K562 (cell line): ENCODE data around the gene ZNF487. TPM values are rescaled to one million over a fixed set of nuclear protein-coding genes. Genes with fewer than 3 reads are reported as not detected.
"Not testable (repeated sequence)": the region's sequence is repeated elsewhere in the genome, so short reads cannot be mapped to it uniquely, and the experiment has no call there.

ENCODE experiments used
- ATAC-seq: fragments of 200-7000 bp; cut with Tn5 transposase; 3 replicates; pipeline ENCODE4 v1.9.1; 2020; ENCODE audit warnings: moderate library complexity
- BruUV-seq: library from RNA; stranded (reverse); fragments of 400-500 nt; replicated peaks from 2 replicates; lab custom pipeline; 2021; lab: Mats Ljungman, UMichigan
- CTCF ChIA-PET: fragments of 300-600 bp; formaldehyde crosslinking; extraction: SDS; loops from one replicate; lab custom pipeline; 2021; ENCODE audit warnings: low intra/inter-chr PET ratio; lab: Yijun Ruan, JAX
- POLR2A ChIA-PET: fragments of 300-600, 350-650 bp; sonication (Branson Sonifier 250); formaldehyde crosslinking; extraction: SDS; loops from one replicate; lab custom pipeline; 2021; ENCODE audit warnings: antibody characterized with exemption, inconsistent platforms; lab: Yijun Ruan, JAX
- DNase-seq, 4 experiments: peaks; one replicate each; pipeline versions ENCODE4 v3.0.0 to v3.0.0-alpha.2; 2011 to 2018; ENCODE audit warnings: low spot score in 3 of 4, mixed read lengths in 3 of 4; ENCODE audit errors: extremely low read depth in 1 of 4
- FAIRE-seq: peaks from 2 replicates; lab custom pipeline; 2011; peaks lifted over from hg19 to GRCh38; lab: Jason Lieb, UNC
- H2AFZ ChIP-seq: 2 replicates; pipeline ENCODE4 v1.6.0; 2011; ENCODE audit warnings: low read depth, low read length, control low read depth, inconsistent platforms
- H3K27ac ChIP-seq: fragments of 200-600 bp; 3 replicates; pipeline ENCODE4 v1.8.0; 2011; ENCODE audit warnings: low read depth, mild to moderate bottlenecking, control low read depth, inconsistent platforms, low read length, moderate library complexity, mixed read lengths; ENCODE audit errors: extremely low read depth
- H3K27me3 ChIP-seq, 2 experiments: fragments of 300-600 bp in 1 of 2; 2 replicates in 1 of 2; 3 replicates in 1 of 2; pipeline versions ENCODE4 v1.6.0 to v1.8.0; 2011; ENCODE audit warnings: inconsistent platforms in 2 of 2, low read length in 2 of 2, mild to moderate bottlenecking in 1 of 2, mixed read lengths in 1 of 2, moderate library complexity in 1 of 2; ENCODE audit not compliant: control insufficient read depth in 2 of 2, insufficient read depth in 2 of 2
- H3K36me3 ChIP-seq: fragments of 300-600 bp; 3 replicates; pipeline ENCODE4 v1.8.0; 2011; ENCODE audit warnings: mild to moderate bottlenecking, low read length, inconsistent platforms; ENCODE audit not compliant: control insufficient read depth, insufficient read depth
- H3K4me1 ChIP-seq, 2 experiments: fragments of 200-600 bp in 1 of 2; replicated peaks in 1 of 2; 2 replicates in 1 of 2; 3 replicates in 1 of 2; pipeline versions ENCODE4 v1.5.1 to v1.8.0; 2011; ENCODE audit warnings: inconsistent platforms in 2 of 2, low read length in 2 of 2, mild to moderate bottlenecking in 1 of 2, mixed read lengths in 1 of 2, moderate library complexity in 1 of 2; ENCODE audit not compliant: control insufficient read depth in 2 of 2, insufficient read depth in 2 of 2
- H3K4me2 ChIP-seq: 2 replicates; pipeline ENCODE4 v1.6.1; 2011; ENCODE audit warnings: low read length, control low read depth, inconsistent platforms, mixed read lengths; ENCODE audit not compliant: insufficient read depth
- H3K4me3 ChIP-seq: fragments of 200-600 bp; sonication (generic), shearing (Covaris generic); 2 replicates; pipeline ENCODE4 v1.5.1; 2016; ENCODE audit warnings: control low read depth, inconsistent platforms
- H3K79me2 ChIP-seq: fragments of 200-600 bp; 3 replicates; pipeline ENCODE4 v1.8.0; 2011; ENCODE audit warnings: low read length, inconsistent platforms; ENCODE audit not compliant: control insufficient read depth, insufficient read depth
- H3K9ac ChIP-seq, 2 experiments: 2 replicates each; pipeline versions ENCODE4 v1.6.0 to v1.6.1; 2011; ENCODE audit warnings: low read depth in 2 of 2, low read length in 2 of 2, control low read depth in 1 of 2, inconsistent platforms in 1 of 2, mild to moderate bottlenecking in 1 of 2, mixed read lengths in 1 of 2; ENCODE audit not compliant: insufficient read depth in 1 of 2
- H3K9me1 ChIP-seq: one replicate; pipeline ENCODE4 v1.6.0; 2011; ENCODE audit warnings: inconsistent platforms, mild to moderate bottlenecking, low read length, moderate library complexity; ENCODE audit not compliant: control insufficient read depth, insufficient read depth
- H3K9me3 ChIP-seq: replicated peaks from 2 replicates; pipeline ENCODE4 v1.5.1; 2011; ENCODE audit warnings: low read depth, low read length, inconsistent platforms; ENCODE audit not compliant: control insufficient read depth, insufficient read depth
- H4K20me1 ChIP-seq: replicated peaks from 2 replicates; pipeline ENCODE4 v1.6.1; 2011; ENCODE audit warnings: low read length, inconsistent platforms, mixed read lengths; ENCODE audit not compliant: control insufficient read depth, insufficient read depth
- BRD4 ChIP-seq: fragments of 200-600 bp; sonication (generic); IDR thresholded peaks from 2 replicates; pipeline ENCODE4 v1.6.1; 2017; ENCODE audit warnings: inconsistent platforms
- HMGXB4 ChIP-seq: sonication (generic); formaldehyde crosslinking; IDR thresholded peaks from 2 replicates; pipeline ENCODE4 v1.8.1; 2023; ENCODE audit warnings: mild to moderate bottlenecking, missing genetic modification reagents
- MAZ ChIP-seq, 2 experiments: fragments of 450-650 bp in 1 of 2; sonication (generic) in 1 of 2; formaldehyde crosslinking; IDR thresholded peaks in 1 of 2; conservative IDR thresholded peaks in 1 of 2; 2 replicates each; pipeline versions ENCODE4 v1.4.0 to v1.5.0; 2020; ENCODE audit warnings: mild to moderate bottlenecking in 1 of 2, missing genetic modification reagents in 1 of 2
- POLR2A ChIP-seq: fragments of 450-650 bp; conservative IDR thresholded peaks from 2 replicates; pipeline ENCODE4 v1.6.1; 2016
- POLR2H ChIP-seq: IDR thresholded peaks from 2 replicates; pipeline ENCODE4 v1.6.1; 2016; ENCODE audit warnings: missing genetic modification characterization, low read depth, mild to moderate bottlenecking, control low read depth, missing compliant biosample characterization, moderate library complexity
- SUPT5H ChIP-seq: fragments of 450-650 bp; IDR thresholded peaks from 2 replicates; pipeline ENCODE4 v1.6.1; 2016
- TCF7 ChIP-seq: sonication (generic); IDR thresholded peaks from 2 replicates; pipeline ENCODE4 v1.6.1; 2016; ENCODE audit warnings: antibody characterized with exemption, borderline replicate concordance
- TEAD1 ChIP-seq, 2 experiments: fragments of 450-650 bp in 1 of 2; sonication (generic) in 1 of 2; formaldehyde crosslinking; IDR thresholded peaks; 2 replicates each; pipeline versions ENCODE4 v1.4.0 to v1.8.0; 2020 to 2022; ENCODE audit warnings: mild to moderate bottlenecking in 2 of 2, missing genetic modification reagents in 1 of 2
- USF2 ChIP-seq: sonication (generic); formaldehyde crosslinking; IDR thresholded peaks from 2 replicates; pipeline ENCODE4 v1.5.0; 2020; ENCODE audit warnings: missing genetic modification reagents
- XRCC3 ChIP-seq: fragments of 450-650 bp; IDR thresholded peaks from 2 replicates; pipeline ENCODE4 v1.6.1; 2017; ENCODE audit warnings: mild to moderate bottlenecking, moderate library complexity
- ZNF12 ChIP-seq: sonication (generic); formaldehyde crosslinking; IDR thresholded peaks from 2 replicates; pipeline ENCODE4 v1.4.0; 2020; ENCODE audit warnings: mild to moderate bottlenecking, missing genetic modification reagents
- ZNF668 ChIP-seq: fragments of 250-450 bp; sonication (Bioruptor Pico); IDR thresholded peaks from 2 replicates; pipeline ENCODE4 v1.8.0; 2022; ENCODE audit warnings: mild to moderate bottlenecking, inconsistent platforms
- WGBS: fragments of 100-300 bp; shearing (Covaris generic); methylation state at CpG from one replicate; pipeline ENCODE4 v1.1.6; 2016; ENCODE audit warnings: low coverage, mixed read lengths; ENCODE audit not compliant: insufficient coverage; ENCODE audit errors: missing lambda C conversion rate; 5-methylcytosine and 5-hydroxymethylcytosine counted together
- in situ Hi-C: fragments of 300-500 bp; cut with MboI; formaldehyde crosslinking; loops from 4 replicates; pipeline ENCODE4 v1.15.0; 2018; ENCODE audit warnings: inconsistent platforms, mixed read lengths
- intact Hi-C: fragments of 100-400 bp; cut with micrococcal nuclease; formaldehyde crosslinking; loops from 2 replicates; pipeline ENCODE4 v1.14.2; 2022
- polyA plus RNA-seq, 8 experiments: library from polyadenylated mRNA; depleted of rRNA in 4 of 8; stranded (reverse) in 5 of 8; unstranded in 3 of 8; fragments of >200 nt; fragmentation: Nextera tagmentation in 2 of 8; fragmentation: Illumina TruSeq in 1 of 8; extraction: Ambion mirVana in 2 of 8; extraction: Trizol in 1 of 8; gene quantifications; 2 replicates each; pipeline versions ENCODE4 v1.2.1 to v1.2.3, GENCODE V29; 2011 to 2014; ENCODE audit warnings: inconsistent platforms in 1 of 8, missing spikeins in 1 of 8
- total RNA-seq, 7 experiments: library from RNA; depleted of rRNA in 6 of 7; stranded (reverse); fragments of >200 nt in 6 of 7; fragmentation: Illumina TruSeq in 2 of 7; extraction: Trizol in 2 of 7; gene quantifications; 2 replicates each; pipeline versions ENCODE4 v1.2.1 to v1.2.3, GENCODE V29; 2011 to 2021; ENCODE audit warnings: low replicate concordance in 1 of 7

ZNF487 gene
- total and polyA plus RNA-seq, 9 of the 15 experiments (the other 6 are each of a cell fraction or from before 2014, with no cell fraction given): 1.9 to 6.5 (median 4.2) TPM

- BruUV-seq: not testable (repeated sequence)
- 92% methylated on average over 11 of the region's 11 CpGs for WGBS
- peak overlapping the region; percentile 34 for H3K27ac ChIP-seq
Observed at GRCh38 chr10:43393186-43393585, 43.7 kb upstream of the ZNF487 start.

GRCh38 chr10:43393606-43394360, 43.1 kb upstream of the ZNF487 start:
- FAIRE-seq (no peak), DNase-seq (peak in 1 of 4 experiments; percentile 14), ATAC-seq (no peak)
- in situ Hi-C loops: no loop called here
- 88% methylated on average over 3 of the region's 3 CpGs for WGBS
- Histone ChIP-seq H2AFZ (no peak overlapping the region), H3K27ac (peak overlapping the region; percentile 96; the same call in 2 of the 3 replicates), H3K79me2 (peaks cover 97% of the 10 kb centered on the region), H3K9me1 (peaks cover 4% of the 10 kb centered on the region), H3K9me3 (no peaks in the 10 kb centered on the region), H3K4me1 (peaks cover 49 to 58% of the 10 kb centered on the region in 2 experiments; a peak in 4 of 5 replicates), H3K4me3 (no peak overlapping the region), H4K20me1 (peaks cover 64% of the 10 kb centered on the region), H3K27me3 (no peaks in the 10 kb centered on the region), H3K9ac (peak overlapping the region in 1 of 2 experiments; percentile 96; a peak in 1 of 4 replicates), H3K36me3 (peaks cover 85% of the 10 kb centered on the region), H3K4me2 (peak overlapping the region; percentile 0; the same call in 1 of the 2 replicates)
- intact Hi-C loops: no loop called here
- ChIA-PET POLR2A (interaction anchor here (0.6 to 5.3 kb wide), 6 partner anchors 9 to 63 kb away, joined by 3 to 73 read pairs (median 4); no protein-coding TSS in a partner anchor), CTCF (interaction anchor here (0.7 kb wide), 1 partner anchor 155 kb away, joined by 3 read pairs; no protein-coding TSS in a partner anchor)
- no TSS peak for BruUV-seq
- TF ChIP-seq XRCC3 (no peak), ZNF12 (CRISPR knock-in tag) (no peak), USF2 (no peak), HMGXB4 (CRISPR knock-in tag) (0 out of 2 replicates have a peak, but pooled peaks have one; percentile 21), ZNF668 (no peak), POLR2H (tag) (no peak), TEAD1 (CRISPR knock-in tag; IDR thresholded peaks at IDR 0.05) (no peak), TCF7 (no peak), BRD4 (no peak), MAZ (CRISPR knock-in tag; conservative IDR thresholded peaks at IDR 0.05 in 1 of 2, IDR thresholded peaks at IDR 0.05 in 1 of 2) (no peak)

More at GRCh38 chr10:43393186-43393585, 43.7 kb upstream of the ZNF487 start:
- peaks cover 45 to 54% of the 10 kb centered on the region in 2 experiments; a peak in 4 of 5 replicates for H3K4me1 ChIP-seq
- H3K4me3 ChIP-seq, intact Hi-C loops, H3K4me2 ChIP-seq, FAIRE-seq, H3K27me3 ChIP-seq, DNase-seq, H3K9me3 ChIP-seq, in situ Hi-C loops, CTCF ChIA-PET, H3K9me1 ChIP-seq, H2AFZ ChIP-seq, ATAC-seq: not testable (repeated sequence)
- H3K9ac ChIP-seq: 0 out of 4 replicates have a peak overlapping the region, but pooled peaks of 1 of the 2 experiments have one; percentile 2
- peaks cover 86% of the 10 kb centered on the region for H3K36me3 ChIP-seq
- TF ChIP-seq SUPT5H: 0 out of 2 replicates have a peak, but pooled peaks have one; percentile 0
- TF ChIP-seq POLR2A: 0 out of 2 replicates have a peak, but pooled peaks have one; percentile 1
- H3K79me2 ChIP-seq: peaks cover 97% of the 10 kb centered on the region
- POLR2A ChIA-PET: interaction anchor here (0.6 to 5.3 kb wide), 4 partner anchors 10 to 44 kb away, joined by 3 to 73 read pairs (median 4); no protein-coding TSS in a partner anchor
- peaks cover 67% of the 10 kb centered on the region for H4K20me1 ChIP-seq
